Measurements from ENCODE around the gene MED13L.

DNA sequence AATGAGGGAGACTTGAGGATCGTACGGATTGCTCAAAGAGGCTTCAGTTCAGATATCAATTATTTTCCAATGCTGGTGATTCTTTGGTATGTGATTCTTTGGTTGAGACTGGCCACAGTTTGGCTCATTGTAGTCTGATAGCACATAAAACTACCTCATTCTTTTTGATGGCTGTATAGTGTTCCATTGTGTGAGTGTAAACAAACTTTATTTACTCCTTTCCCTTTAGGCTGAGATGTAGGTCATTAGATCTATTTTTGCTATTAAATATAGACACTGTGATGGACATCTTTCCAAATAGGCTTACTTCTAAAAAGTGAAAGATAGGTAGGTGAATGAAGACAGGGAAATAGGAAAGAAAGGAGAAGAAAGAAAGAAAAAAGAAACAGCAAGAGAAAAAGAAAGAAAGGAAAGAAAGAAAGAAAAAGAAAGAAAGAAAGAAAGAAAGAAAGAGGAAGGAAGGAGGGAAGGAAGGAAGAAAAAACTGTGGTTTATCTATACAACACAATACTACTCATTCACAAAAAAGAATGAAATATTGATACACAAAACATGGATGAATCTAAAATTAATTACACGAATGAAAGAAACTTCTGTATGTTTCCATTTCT, 19.8 kb upstream of the MED13L start:
- TF ChIP-seq SIN3A (IDR thresholded peaks at IDR 0.05; ENCODE audit: borderline replicate concordance, insufficient read depth, low read length) (no peak), POLR2AphosphoS5 (IDR thresholded peaks at IDR 0.05; ENCODE audit: low read depth, low read length) (no peak)

Measured in PFSK-1 (cell line).